ENCODE results near the gene SP3.

DNA sequence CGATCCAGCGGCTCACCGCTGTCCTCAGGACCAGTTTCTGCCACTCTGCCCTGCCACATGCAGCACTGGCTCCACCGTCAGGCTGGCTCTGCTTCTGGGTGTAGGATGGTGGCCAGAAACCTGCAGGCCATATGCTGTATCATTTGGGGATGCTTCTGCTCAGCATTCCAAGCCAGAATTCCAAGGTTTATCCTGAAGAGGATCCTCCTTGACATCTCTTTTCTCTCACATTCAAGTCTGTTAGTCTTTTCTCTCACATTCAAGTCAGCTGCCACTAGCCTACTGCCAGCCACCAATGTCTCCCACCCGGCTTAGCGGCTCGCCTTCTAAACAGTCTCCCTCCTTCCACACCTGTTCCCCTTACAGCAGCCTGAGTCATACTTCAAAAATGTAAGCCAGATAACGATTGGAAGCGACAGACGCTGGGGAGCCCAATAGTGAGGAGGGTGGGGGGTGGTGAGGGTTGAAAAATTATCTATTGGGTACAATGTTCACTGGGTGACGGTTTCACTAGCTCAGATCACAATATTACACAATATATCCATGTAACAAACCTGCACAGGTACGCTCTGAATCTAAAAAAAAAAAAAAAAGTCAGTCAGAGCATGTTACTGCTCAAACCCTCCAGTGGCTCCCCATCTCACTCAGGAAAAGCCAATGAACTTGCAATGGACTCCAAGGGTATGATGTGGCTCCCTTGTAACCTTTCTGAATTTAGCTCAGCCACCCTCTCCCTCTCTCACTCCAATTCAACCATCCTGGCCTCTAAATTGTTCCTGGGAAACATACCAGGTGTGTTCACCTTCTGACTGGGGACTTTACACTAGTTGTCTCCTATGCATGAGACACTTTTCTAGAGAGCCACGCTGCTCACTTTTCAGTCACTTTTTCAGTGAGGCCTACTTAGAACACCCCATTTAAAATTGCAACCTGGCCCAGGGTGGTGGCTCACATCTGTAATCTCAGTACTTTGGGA is 38.8 kb upstream of the SP3 start:
- TF ChIP-seq JUN (IDR thresholded peaks at IDR 0.05) (no peak), EP300 (IDR thresholded peaks at IDR 0.05) (no peak), CHD4 (IDR thresholded peaks at IDR 0.05; ENCODE audit: borderline replicate concordance) (no peak), PHF8 (IDR thresholded peaks at IDR 0.05; ENCODE audit: borderline replicate concordance, low read depth) (no peak), SREBF2 (IDR thresholded peaks at IDR 0.05) (no peak), NR3C1 (IDR thresholded peaks at IDR 0.05) (no peak), ZFP36 (IDR thresholded peaks at IDR 0.05; ENCODE audit: borderline replicate concordance, partially characterized antibody) (no peak), NPAS2 (CRISPR knock-in tag; IDR thresholded peaks at IDR 0.05; ENCODE audit: borderline replicate concordance) (no peak)
- TF ChIP-seq, protein P1, sequence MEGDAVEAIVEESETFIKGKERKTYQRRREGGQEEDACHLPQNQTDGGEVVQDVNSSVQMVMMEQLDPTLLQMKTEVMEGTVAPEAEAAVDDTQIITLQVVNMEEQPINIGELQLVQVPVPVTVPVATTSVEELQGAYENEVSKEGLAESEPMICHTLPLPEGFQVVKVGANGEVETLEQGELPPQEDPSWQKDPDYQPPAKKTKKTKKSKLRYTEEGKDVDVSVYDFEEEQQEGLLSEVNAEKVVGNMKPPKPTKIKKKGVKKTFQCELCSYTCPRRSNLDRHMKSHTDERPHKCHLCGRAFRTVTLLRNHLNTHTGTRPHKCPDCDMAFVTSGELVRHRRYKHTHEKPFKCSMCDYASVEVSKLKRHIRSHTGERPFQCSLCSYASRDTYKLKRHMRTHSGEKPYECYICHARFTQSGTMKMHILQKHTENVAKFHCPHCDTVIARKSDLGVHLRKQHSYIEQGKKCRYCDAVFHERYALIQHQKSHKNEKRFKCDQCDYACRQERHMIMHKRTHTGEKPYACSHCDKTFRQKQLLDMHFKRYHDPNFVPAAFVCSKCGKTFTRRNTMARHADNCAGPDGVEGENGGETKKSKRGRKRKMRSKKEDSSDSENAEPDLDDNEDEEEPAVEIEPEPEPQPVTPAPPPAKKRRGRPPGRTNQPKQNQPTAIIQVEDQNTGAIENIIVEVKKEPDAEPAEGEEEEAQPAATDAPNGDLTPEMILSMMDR (IDR thresholded peaks at IDR 0.05): no peak; the same call in 2 of the 3 replicates
- TF ChIP-seq, protein P2, sequence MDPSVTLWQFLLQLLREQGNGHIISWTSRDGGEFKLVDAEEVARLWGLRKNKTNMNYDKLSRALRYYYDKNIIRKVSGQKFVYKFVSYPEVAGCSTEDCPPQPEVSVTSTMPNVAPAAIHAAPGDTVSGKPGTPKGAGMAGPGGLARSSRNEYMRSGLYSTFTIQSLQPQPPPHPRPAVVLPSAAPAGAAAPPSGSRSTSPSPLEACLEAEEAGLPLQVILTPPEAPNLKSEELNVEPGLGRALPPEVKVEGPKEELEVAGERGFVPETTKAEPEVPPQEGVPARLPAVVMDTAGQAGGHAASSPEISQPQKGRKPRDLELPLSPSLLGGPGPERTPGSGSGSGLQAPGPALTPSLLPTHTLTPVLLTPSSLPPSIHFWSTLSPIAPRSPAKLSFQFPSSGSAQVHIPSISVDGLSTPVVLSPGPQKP (IDR thresholded peaks at IDR 0.05; ENCODE audit: low read depth, low read length): no peak
- TF ChIP-seq, protein P3, sequence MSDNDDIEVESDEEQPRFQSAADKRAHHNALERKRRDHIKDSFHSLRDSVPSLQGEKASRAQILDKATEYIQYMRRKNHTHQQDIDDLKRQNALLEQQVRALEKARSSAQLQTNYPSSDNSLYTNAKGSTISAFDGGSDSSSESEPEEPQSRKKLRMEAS (IDR thresholded peaks at IDR 0.05): no peak
- TF ChIP-seq, protein P4, sequence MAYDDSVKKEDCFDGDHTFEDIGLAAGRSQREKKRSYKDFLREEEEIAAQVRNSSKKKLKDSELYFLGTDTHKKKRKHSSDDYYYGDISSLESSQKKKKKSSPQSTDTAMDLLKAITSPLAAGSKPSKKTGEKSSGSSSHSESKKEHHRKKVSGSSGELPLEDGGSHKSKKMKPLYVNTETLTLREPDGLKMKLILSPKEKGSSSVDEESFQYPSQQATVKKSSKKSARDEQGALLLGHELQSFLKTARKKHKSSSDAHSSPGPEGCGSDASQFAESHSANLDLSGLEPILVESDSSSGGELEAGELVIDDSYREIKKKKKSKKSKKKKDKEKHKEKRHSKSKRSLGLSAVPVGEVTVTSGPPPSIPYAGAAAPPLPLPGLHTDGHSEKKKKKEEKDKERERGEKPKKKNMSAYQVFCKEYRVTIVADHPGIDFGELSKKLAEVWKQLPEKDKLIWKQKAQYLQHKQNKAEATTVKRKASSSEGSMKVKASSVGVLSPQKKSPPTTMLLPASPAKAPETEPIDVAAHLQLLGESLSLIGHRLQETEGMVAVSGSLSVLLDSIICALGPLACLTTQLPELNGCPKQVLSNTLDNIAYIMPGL (CRISPR knock-in tag; IDR thresholded peaks at IDR 0.05; ENCODE audit: borderline replicate concordance): no peak
- TF ChIP-seq, protein P5, sequence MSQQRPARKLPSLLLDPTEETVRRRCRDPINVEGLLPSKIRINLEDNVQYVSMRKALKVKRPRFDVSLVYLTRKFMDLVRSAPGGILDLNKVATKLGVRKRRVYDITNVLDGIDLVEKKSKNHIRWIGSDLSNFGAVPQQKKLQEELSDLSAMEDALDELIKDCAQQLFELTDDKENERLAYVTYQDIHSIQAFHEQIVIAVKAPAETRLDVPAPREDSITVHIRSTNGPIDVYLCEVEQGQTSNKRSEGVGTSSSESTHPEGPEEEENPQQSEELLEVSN (IDR thresholded peaks at IDR 0.05; ENCODE audit: borderline replicate concordance, low read depth): no peak
